ENCODE measurements around the gene NBL1.

DNA sequence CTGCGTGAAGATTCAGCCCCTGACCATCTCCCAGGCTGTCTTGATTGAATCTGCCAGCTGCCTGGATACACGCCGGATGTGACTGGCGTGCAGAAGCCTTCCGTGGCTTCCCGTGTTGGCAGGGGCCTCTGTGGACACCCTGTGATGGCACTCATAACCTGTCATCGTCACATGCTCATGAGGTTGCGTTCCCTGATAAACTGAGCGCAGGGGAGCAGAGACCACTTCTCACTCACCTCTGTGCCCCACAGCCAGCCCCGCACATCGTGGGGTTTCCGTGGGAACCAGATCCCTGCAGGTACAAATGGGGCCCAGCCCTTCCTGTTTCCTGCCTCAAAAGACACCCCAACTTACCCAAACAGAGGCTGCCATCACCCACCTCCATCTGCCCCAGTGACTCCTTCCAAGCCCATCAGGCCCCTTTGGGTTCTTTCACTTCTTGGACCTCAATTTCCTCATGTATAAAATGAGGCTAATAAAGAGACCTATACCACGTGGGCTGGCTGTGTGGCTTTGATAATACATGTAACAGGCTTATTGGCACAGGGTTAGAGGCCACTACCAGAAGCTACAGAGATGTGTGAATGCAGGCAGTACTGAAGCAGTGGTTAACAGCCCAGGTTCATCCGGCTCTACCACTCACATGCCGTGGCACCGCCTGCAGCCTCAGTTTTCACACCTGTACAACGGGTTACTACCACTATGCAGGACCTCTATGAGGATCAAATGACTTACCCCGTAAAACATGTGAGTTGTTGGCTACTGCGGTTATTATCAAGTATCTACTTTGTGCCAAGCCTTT, 44.1 kb downstream of the NBL1 start:
- TF ChIP-seq, protein P1, sequence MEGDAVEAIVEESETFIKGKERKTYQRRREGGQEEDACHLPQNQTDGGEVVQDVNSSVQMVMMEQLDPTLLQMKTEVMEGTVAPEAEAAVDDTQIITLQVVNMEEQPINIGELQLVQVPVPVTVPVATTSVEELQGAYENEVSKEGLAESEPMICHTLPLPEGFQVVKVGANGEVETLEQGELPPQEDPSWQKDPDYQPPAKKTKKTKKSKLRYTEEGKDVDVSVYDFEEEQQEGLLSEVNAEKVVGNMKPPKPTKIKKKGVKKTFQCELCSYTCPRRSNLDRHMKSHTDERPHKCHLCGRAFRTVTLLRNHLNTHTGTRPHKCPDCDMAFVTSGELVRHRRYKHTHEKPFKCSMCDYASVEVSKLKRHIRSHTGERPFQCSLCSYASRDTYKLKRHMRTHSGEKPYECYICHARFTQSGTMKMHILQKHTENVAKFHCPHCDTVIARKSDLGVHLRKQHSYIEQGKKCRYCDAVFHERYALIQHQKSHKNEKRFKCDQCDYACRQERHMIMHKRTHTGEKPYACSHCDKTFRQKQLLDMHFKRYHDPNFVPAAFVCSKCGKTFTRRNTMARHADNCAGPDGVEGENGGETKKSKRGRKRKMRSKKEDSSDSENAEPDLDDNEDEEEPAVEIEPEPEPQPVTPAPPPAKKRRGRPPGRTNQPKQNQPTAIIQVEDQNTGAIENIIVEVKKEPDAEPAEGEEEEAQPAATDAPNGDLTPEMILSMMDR (IDR thresholded peaks at IDR 0.05; ENCODE audit: insufficient read depth, low read length, poor library complexity, severe bottlenecking) = no peak
- TF ChIP-seq EZH2phosphoT487 (conservative IDR thresholded peaks at IDR 0.05; ENCODE audit: low read length) = no peak
